Ascending aorta (tissue), 2 donors: ENCODE data around the gene ARHGEF28. TPM values are rescaled to one million over a fixed set of nuclear protein-coding genes. Genes with fewer than 3 reads are reported as not detected.

Source experiments
- DNase-seq, 2 donors: peaks; one replicate each; pipeline ENCODE4 v3.0.0-alpha.2; 2019; ENCODE audit warnings: low spot score in 2 of 2
- H3K27ac ChIP-seq, 2 donors: fragments of 200-600 bp; sonication (generic); one replicate each; pipeline ENCODE4 v1.5.1; 2016 to 2017; ENCODE audit warnings: mild to moderate bottlenecking in 1 of 2
- H3K27me3 ChIP-seq: fragments of 200-600 bp; sonication (generic); one replicate; pipeline ENCODE4 v1.5.1; 2017
- H3K36me3 ChIP-seq, 2 donors: fragments of 200-600 bp; sonication (generic); one replicate each; pipeline ENCODE4 v1.5.1; 2016
- H3K4me1 ChIP-seq, 2 donors: fragments of 200-600 bp; sonication (generic); one replicate each; pipeline ENCODE4 v1.5.1; 2016 to 2017; ENCODE audit warnings: mild to moderate bottlenecking in 1 of 2
- H3K4me3 ChIP-seq, 2 donors: fragments of 200-600 bp; sonication (generic); one replicate each; pipeline ENCODE4 v1.5.1; 2016 to 2017; ENCODE audit warnings: mild to moderate bottlenecking in 1 of 2
- H3K9me3 ChIP-seq, 2 donors: fragments of 200-600 bp; sonication (generic); one replicate each; pipeline ENCODE4 v1.5.1; 2016
- CTCF ChIP-seq, 3 experiments: fragments of 200-600 bp in 2 of 3; fragments of 450-650 bp in 1 of 3; sonication (generic) in 2 of 3; IDR thresholded peaks; one replicate each; pipeline ENCODE4 v1.5.1; 2016 to 2019; ENCODE audit warnings: antibody characterized with exemption in 3 of 3, mild to moderate bottlenecking in 1 of 3, moderate library complexity in 1 of 3
- intact Hi-C: fragments of 100-400 bp; cut with DNase I; formaldehyde crosslinking; loops from one replicate; pipeline ENCODE4 v1.15.1; 2023
- total RNA-seq: library from RNA; depleted of rRNA; stranded (reverse); fragments of >200 nt; gene quantifications from one replicate; pipeline ENCODE4 v1.1.0, GENCODE V29; 2016

ARHGEF28 gene
- total RNA-seq, 1 donor from 2014 or later: 15.1 TPM

- no peak for TF ChIP-seq CTCF (IDR thresholded peaks at IDR 0.05)
- no peak for DNase-seq
- Histone ChIP-seq H3K36me3 (no peaks in the 10 kb centered on the region), H3K9me3 (no peaks in the 10 kb centered on the region), H3K27ac (no peak overlapping the region), H3K4me1 (peaks cover 0 to 3% of the 10 kb centered on the region in 2 donors), H3K4me3 (no peak overlapping the region), H3K27me3 (no peaks in the 10 kb centered on the region)
- intact Hi-C loops: no loop called here
Measured at GRCh38 chr5:73664796-73665195, 38.8 kb downstream of the ARHGEF28 start.

- intact Hi-C loops: no loop called here
- TF ChIP-seq CTCF (IDR thresholded peaks at IDR 0.05): no peak
- H3K9me3 ChIP-seq: no peaks in the 10 kb centered on the region
Measured at GRCh38 chr5:73666891-73667290, 40.9 kb downstream of the ARHGEF28 start.

GRCh38 chr5:73668017-73668416 is 42.0 kb downstream of the ARHGEF28 start:
- Histone ChIP-seq H3K9me3 (no peaks in the 10 kb centered on the region), H3K27me3 (no peaks in the 10 kb centered on the region), H3K27ac (no peak overlapping the region), H3K4me1 (peaks cover 0 to 10% of the 10 kb centered on the region in 2 donors), H3K4me3 (no peak overlapping the region), H3K36me3 (no peaks in the 10 kb centered on the region)
- DNase-seq: no peak
- intact Hi-C loops: no loop called here
- no peak for TF ChIP-seq CTCF (IDR thresholded peaks at IDR 0.05)

More at GRCh38 chr5:73666891-73667290, 40.9 kb downstream of the ARHGEF28 start:
- Histone ChIP-seq H3K4me1 (peaks cover 0 to 8% of the 10 kb centered on the region in 2 donors), H3K36me3 (no peaks in the 10 kb centered on the region), H3K4me3 (no peak overlapping the region), H3K27ac (no peak overlapping the region), H3K27me3 (no peaks in the 10 kb centered on the region)
- DNase-seq: no peak

GRCh38 chr5:73668486-73669111 is 42.6 kb downstream of the ARHGEF28 start:
- Histone ChIP-seq H3K9me3 (no peaks in the 10 kb centered on the region), H3K27ac (no peak overlapping the region), H3K36me3 (no peaks in the 10 kb centered on the region), H3K27me3 (no peaks in the 10 kb centered on the region), H3K4me3 (no peak overlapping the region), H3K4me1 (peaks cover 0 to 15% of the 10 kb centered on the region in 2 donors)
- intact Hi-C loops: no loop called here
- no peak for DNase-seq
- no peak for TF ChIP-seq CTCF (IDR thresholded peaks at IDR 0.05)

GRCh38 chr5:73670731-73671130 is 44.7 kb downstream of the ARHGEF28 start:
- no peak overlapping the region for H3K4me3 ChIP-seq
- intact Hi-C loops: loop anchor here (5.0 kb wide), 1 partner anchor 43 kb away; the partner anchor contains the start of gene ARHGEF28
- H3K9me3 ChIP-seq: no peaks in the 10 kb centered on the region
- no peaks in the 10 kb centered on the region for H3K36me3 ChIP-seq
- no peak for TF ChIP-seq CTCF (IDR thresholded peaks at IDR 0.05)
- H3K27me3 ChIP-seq: no peaks in the 10 kb centered on the region
- H3K27ac ChIP-seq: no peak overlapping the region
- H3K4me1 ChIP-seq: peaks cover 0 to 30% of the 10 kb centered on the region in 2 donors
- DNase-seq: no peak
